GM10266 (cell line): ENCODE results near the gene NGEF.

ENCODE experiments used
- DNase-seq: peaks from one replicate; pipeline ENCODE4 v3.0.0; 2012; ENCODE audit errors: extremely low spot score
- TF ChIP-seq, protein P1 (sequence below): IDR thresholded peaks from 2 replicates; pipeline ENCODE4 v1.5.1; 2012; ENCODE audit warnings: mild to moderate bottlenecking, low read depth; ENCODE audit not compliant: control insufficient read depth, insufficient read depth; ENCODE audit errors: missing control alignments

The NGEF gene

DNA sequence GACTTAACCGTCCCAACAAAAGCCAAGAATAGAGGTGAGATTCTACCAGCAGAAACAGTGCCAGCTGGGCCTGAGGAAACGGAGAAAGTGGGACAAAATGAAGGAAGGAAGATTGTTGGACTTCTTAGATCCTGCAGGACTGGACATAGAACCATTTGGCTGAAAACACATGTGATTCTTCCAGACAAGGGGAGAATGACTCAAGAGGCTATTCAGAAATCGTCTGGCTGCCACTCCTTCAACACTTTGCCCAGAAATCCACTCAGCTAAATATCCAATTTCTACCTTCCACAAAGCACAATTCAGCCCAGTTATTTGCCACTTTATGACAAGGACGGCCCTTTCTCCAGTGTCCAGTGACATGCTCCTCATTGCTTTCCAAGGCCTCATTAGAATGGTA, 81.4 kb downstream of the NGEF start:
- no peak for DNase-seq
- TF ChIP-seq, protein P1, sequence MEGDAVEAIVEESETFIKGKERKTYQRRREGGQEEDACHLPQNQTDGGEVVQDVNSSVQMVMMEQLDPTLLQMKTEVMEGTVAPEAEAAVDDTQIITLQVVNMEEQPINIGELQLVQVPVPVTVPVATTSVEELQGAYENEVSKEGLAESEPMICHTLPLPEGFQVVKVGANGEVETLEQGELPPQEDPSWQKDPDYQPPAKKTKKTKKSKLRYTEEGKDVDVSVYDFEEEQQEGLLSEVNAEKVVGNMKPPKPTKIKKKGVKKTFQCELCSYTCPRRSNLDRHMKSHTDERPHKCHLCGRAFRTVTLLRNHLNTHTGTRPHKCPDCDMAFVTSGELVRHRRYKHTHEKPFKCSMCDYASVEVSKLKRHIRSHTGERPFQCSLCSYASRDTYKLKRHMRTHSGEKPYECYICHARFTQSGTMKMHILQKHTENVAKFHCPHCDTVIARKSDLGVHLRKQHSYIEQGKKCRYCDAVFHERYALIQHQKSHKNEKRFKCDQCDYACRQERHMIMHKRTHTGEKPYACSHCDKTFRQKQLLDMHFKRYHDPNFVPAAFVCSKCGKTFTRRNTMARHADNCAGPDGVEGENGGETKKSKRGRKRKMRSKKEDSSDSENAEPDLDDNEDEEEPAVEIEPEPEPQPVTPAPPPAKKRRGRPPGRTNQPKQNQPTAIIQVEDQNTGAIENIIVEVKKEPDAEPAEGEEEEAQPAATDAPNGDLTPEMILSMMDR = no peak

DNA sequence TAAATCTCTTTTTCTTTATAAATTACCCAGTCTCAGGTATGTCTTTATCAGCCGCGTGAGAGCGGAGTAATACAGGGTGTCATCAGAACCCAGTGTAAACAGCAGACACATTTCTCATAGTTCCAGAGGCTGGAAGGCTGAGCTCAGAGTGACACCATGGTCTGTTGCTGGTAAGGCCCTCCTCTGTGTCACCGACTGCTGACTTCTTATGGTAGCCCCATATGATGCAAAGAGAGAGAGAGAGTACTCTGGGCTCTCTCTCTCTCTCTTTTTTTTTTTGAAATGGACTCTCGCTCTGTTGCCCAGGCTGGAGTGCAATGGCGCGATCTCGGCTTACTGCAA, 83.0 kb downstream of the NGEF start:
- TF ChIP-seq, protein P1 = no peak
- DNase-seq = no peak

DNA sequence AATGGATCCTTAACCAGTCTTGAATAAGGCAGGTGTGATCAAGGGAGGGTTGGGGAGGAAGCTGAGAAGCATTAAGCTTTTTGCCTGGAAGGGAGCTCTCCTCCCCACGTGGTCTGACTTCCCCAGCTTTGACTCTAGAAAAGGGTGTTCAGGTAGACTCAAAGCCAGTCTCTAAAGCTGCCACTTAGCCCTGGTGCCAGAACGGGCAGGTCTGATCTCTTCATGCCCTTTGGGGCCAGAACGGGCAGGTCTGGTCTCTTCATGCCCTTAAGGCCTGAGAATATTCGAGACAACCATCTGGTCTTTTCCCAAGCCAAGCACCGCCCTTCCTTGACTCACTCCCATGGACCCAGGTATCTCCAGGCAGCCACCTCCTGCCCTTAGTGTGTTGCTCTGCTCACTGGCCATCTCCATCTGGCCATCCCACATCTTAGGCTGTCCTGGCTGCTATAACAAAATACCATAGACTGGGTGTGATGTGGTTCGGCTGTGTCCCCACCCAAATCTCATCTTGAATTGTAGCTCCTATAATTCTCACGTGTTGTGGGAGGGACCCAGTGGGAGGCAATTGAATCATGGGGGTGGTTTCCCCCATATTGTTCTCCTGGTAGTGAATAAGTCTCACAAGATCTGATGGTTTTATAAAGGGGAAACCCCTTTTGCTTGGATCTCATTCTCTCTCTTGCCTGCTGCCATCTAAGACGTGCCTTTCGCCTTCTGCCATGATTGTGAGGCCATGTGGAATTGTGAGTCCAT, 83.6 kb downstream of the NGEF start:
- TF ChIP-seq, protein P1 = no peak

DNA sequence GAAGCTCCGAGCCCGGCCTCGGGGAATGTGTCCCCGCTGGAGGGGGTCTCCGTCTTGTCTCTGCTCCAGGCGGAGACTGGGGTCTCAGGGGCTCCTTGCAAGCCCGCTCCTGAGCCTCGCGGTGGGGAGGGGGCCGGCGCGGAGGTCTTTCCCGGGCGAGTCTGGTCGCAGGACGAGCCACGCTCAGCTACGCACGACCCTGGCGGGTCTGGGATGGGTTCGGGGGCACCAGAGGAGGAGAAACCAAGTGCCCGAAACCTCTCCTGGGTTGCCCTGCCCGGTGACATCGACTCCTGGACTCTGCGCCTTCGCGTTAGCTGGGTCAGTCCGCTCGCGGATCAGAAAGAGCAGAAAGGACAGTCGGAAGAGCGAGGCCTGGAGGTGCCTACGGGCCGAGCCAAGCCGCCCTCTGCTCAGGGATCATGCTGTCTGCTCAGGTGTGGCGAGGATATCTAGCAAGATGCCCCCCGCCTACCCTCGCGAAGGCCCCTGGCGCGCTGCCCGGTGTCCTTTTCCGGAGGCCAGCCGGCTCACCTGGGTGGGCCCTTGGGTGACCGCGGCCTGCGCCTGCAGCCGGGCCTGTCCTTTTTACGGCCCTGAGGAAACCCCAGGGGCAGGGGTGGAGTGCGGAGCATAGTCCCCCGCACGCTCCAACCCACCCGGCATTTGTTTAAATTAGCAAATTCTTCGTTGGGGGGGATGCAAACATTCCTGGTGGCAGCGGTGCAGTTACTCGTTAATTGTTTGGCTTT, 84.3 kb downstream of the NGEF start:
- no peak for DNase-seq
- TF ChIP-seq, protein P1 = no peak

More for the DNA sequence above, 83.6 kb downstream of the NGEF start:
- DNase-seq = no peak

DNA sequence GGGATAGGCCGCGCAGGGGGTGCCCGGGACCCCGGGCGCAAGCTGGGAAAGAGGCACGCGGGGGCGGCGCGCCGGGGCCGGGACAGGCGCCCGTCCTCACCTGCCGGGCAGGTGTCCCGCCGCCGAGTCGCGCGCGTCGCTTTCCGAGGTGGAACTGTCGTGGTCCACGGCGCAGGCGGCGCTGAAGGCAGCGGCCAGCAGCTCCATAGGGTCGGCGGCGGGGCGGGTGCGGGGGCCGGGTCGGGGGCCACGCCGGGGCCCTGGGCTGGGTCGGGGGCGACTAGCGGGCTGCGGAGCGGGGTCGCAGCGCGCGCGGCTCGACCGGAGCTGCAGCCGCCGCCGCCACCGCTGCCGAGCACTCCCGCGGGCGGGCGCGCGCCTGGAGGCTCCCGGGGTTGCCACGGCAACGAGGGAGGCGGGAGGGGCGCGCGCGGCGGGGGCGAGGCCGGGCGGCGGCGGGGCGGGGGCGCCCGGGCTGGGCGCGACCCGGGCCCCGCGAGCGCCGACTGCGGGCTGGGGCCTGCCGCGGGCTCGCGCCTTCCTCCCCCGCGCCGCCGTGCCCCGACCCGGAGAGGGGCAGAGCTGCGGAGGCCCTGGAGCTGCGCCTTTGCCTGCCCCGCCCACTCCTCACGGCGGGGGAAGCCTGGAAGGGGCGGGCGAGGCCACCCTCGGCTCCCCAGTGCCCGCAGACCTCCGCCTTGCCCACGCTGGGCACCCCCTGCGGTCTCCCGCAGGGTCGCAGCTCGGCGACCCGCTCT, 85.1 kb downstream of the NGEF start:
- TF ChIP-seq, protein P1 = no peak
- peak; percentile 67 for DNase-seq

DNA sequence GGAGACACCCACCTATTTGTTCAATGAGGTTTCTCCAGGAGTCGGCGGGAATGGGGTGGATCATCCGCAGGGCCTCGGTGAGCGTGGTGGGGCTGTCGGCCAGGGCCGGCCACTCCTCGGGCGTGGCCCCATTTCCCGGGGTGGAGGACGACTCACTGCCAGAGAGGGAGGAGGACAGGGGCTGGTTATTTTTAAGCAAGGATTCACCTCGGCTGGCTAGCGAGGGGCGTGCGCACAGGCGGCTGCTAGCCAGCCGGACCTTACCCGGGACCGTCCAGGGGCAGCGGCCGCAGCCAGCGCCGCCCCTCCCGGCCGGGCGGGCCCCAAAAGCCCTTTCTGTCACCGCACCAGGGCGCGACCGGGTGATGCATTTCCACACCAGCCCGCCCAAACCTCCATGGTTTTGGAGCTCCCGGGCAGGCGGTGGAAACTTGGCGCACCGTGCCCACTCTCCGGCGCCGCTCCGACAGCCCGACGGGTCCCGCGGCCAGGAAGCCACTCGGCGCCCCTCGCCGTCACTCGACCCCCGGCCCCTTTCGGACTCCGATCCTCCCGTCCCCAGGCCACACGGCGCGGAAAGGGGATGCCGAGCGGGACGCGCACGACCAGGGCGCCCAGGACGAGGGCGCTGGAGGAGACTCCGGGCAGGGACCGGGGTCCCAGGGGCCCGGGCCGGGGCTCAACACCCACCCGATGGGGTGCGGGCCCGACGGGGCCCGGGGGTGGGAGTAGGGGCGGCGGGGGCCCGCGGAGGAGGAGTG, 85.8 kb downstream of the NGEF start:
- TF ChIP-seq, protein P1 = no peak
- peak; percentile 42 for DNase-seq
